GM21515 (cell line): ENCODE measurements around the gene SSUH2.

Source experiments
- ATAC-seq: cut with Tn5 transposase; IDR thresholded peaks from one replicate; pipeline ENCODE4 v1.9.1; 2021; ENCODE audit not compliant: unreplicated experiment

Gene SSUH2

DNA sequence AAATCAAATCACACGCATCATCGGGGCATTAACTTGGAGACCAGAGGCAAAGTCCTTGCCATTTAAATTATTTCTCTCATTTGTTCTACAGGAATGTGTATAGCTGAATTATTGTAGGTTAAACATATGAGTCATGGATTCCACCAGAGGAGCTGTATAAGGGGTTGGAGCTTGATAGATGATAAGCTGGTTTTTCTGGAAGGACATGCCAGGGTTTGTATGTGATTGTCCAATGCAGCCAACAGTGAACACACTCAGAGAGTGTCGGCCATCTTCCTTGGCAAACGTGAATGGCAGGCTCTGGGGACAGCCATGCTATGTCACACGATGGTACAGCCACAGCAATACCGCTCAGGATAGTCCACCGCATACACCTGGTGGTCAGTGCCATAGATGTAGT lies 25.1 kb downstream of the SSUH2 start:
- no peak for ATAC-seq

DNA sequence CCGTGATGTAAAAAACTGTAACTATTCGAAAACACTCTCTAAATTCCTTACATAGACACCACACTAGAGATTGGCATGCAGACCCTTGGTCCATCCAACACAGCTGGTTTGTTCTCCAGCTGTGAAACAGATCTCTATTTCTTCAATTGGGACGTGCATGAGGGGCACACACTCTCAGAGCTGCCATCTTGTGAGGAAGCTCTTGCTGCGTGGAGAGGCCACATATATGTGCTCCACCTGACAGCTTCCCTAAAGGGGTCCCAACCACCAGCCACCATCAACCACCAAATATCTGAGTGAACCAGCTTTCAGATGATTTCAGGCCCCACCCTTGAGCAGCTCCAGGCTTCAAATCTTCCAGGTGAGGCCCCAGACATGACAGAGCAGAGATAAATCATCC lies 25.6 kb downstream of the SSUH2 start:
- ATAC-seq, result no peak

DNA sequence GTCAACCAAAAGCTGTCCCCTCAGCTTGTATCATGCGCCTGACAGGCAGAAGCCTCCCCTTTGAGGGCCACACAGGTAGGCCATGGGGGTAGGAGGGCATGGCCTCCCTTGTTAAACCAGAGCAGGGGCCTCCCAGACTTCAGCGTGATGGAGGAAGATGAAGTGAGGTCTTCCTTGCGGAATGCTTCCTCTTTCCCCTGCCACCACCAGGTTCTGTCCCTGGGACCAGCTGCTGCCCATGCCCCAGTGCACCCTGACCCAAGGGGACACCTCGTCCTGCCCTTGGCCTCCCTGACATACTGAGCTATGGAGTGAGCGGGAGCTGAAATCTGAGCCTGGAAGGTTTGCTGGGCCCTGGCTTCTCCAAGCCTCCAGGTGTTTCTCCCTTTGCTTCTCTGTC lies 26.7 kb downstream of the SSUH2 start:
- ATAC-seq, result no peak

DNA sequence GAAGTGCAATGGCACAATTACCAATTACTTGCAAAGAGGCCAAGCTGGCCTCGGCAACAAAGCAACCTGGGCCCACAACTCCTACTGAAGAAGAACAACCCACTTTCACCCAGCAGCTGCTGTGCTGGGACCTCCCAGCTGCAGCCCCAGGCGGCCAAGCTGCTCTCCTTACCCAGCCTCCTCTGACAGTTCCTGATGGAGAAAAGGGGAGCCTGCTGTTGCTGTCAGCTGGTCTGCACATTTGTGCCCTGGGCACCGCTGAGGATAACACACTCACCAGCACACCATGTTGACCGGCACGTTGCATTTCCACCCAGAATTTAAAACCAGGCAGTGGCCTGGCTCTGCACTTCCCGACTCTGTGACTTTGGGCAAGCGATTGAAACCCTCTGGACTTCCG lies 33.6 kb downstream of the SSUH2 start:
- no peak for ATAC-seq

DNA sequence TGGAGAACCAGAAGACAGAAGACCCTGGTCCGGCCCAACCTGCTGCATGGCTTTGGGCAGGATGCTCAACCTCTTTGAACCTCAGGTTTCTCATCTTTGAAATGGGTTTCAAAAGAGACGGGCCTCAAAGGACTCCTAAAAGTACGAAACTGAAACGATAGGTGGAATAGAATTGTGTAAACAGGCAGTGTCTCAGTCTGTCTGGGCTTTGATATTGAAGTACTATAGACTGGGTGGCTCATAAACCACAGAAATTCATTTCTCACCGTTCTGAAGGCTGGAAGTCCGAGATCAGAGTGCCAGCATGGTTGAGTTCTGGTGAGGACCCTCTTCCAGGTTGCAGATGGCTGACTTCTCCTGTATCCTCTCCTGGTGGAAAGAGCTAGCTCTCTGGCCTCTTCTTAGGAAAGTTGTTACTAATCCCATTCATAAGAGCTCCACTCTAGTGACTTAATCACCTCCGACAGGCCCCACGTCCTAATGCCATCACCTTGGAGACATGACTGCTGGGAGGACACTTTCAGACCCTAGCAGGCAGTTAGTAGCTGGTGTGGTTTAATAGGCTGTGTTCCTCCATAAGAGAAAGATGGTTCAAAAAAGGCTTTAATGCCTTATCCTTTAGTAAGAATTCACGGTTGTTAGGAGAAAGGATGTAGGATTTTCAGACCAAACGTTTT lies 35.7 kb downstream of the SSUH2 start:
- no peak for ATAC-seq

DNA sequence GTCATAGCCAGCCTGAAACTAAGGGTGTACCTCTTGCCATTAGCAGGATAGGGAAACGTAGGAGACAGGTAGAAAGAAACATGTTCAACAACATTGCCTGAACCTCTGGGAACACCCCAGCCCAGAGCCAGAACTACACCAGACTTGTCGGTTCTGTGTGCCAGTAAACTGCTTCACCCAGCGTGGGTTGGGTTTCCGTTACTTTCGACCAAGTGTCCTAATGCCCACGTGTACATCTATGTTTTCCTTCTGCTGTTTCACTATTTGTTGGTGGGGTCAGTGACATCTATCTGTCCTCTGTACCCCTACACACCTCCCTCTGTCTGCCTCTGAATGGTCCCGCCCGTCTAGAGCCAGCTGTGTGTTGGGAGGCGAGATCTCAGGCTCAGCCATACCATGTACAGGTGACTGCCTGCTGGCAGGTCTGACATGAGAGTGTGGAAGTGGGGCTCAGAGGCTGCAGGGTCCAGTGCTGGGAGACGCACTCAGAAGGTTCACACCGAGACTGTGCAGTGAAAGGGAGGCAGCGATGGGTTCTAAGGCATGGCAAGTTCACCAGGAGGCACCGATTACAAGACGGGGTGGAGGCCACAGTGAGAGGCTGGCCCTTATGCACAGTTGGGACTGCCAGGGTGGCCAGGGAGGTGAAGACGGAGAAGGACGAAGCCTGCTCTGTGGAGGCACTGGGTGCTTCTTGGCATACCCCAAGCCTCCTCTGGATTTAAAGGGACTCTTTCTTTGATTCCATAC lies 36.4 kb downstream of the SSUH2 start:
- ATAC-seq, result no peak

DNA sequence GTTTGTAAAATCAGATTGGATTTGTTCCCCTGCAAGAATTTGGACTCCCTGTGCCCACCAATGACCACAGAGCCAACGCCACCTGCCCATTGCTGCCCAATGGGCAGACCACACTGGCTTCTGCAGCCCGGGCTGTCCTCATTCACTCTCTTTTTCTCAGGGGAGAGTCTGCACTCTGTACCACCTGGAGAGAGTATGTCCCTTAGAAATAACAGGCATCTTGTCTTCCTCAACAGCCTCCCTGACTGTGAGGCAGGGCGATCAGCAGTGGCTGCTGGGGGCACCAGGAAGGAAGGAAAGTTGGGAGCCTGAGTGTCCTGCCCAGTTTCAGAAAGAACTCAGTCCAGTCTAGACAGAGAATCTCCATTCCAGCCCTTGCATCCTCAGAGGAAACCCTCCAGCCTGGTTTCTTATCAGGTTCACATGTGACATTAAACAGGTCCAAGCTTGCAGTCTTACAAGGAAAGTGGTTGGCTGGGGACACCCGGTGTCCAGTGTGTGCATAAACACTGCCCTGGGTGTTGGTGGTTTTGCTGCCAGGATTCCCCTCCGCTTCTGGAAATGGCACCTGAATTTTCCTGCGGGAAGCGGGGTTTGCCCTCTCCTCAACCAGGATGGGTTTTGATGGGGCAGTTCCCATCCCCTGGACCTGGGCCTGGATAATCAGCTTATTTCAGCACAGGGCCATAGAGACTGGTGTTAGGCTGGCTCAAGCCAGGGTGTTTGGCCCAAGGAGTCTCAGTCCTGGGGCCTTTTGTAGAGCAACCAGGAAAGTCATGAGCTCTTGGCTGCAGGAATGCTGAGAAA lies 37.2 kb downstream of the SSUH2 start:
- no peak for ATAC-seq

DNA sequence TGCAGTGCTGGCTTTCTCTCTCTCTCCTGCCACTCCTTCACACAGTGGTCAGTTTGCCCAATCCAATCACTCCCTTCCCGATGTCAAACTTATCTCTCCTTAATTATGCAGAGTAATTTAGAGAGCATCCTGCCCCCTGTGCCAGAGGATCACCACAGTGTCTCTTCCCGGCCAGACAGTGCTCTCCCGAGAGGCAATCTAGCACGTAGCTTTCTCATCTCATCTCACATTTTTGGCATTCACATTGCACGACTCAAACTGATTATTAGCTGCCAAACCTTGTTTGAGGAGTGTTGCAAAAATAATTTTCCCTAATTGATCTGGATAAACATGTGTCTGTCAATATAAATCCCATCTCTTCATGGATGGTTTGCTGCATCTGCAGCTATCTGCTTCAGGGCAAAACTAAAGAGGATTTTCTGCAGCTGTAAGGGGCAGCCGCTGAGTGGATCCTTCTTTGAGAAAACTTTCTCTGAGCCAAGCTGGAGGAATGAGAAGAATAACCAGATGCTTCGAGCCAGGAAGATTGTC lies 37.8 kb downstream of the SSUH2 start:
- no peak for ATAC-seq

DNA sequence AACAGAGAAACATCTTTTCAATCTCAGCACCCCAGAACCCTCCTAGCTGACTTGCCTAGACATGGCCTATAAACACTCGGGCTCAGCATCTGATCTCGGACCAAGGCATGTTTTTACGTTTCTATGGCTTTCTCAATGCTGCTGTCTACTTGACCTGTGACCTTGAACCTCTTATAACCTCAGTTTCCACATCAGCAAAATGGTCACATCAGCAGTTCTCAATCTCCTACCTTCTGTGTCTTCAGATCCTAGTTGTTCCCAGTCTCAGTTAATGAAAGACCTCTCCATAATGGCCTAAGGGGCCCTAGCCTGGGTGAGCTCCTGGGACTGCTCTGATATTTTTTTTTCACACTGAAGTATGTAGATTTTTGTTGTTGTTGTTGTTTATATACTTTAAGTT lies 39.6 kb downstream of the SSUH2 start:
- no peak for ATAC-seq

DNA sequence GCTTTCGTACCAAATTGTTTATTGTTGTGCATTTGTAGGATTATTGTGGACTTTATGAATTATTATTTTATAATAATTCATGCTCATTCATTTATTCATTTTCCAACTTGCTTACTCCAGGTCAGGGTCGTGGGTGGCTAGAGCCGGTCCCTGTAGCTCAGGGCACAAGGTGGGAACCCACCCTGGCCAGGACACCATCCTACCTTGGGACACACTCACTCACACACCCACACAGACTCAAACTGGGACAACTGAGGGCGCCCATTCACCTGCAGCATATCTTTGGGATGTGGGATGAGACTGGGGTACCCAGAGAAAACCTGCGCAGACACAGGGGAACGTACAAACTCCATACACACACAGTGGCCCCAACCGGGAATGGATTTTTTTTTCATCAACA lies 40.6 kb downstream of the SSUH2 start:
- no peak for ATAC-seq

DNA sequence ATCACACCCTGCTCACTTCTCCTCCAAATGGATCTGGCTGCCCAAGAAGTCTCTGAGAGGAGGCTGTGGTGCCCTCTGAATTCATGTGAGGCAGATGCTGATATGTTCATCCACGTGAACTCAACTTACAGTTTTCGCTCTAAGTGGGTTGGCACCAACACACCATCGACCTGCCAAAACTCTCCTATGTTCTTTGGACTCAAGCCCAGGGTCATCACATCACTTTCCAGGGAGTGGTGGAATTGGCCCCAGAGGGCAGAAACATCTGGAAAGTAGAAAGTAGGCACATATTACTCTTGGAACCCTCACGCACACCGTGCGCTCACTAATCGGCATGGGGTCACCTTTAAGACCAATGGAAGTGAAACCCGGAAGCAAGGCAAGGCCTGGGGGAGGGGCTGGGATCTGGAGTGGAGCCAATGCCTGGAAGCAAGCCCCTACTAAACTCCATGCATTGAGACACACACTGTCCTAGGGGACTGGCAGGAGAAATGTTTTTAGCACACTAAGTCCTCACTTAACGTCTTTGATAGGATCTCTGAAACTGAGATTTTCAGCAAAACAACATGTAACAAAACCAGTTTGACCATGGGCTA lies 41.4 kb downstream of the SSUH2 start:
- no peak for ATAC-seq

DNA sequence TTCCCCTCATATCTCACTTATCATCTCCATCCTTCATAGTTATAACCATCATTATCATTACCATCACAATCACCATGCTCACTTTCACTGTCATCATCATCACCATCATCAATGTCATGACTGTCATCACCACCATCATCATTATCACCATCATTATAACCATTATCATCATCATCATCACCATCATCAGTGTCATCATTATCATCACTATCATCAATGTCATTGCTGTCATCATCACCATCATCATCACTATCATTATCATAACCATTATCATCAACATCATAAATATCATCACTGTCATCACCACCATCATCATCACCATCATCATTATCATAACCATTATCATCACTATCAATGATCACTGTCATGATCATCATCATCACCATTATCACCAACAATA lies 44.1 kb downstream of the SSUH2 start:
- ATAC-seq, result no peak

DNA sequence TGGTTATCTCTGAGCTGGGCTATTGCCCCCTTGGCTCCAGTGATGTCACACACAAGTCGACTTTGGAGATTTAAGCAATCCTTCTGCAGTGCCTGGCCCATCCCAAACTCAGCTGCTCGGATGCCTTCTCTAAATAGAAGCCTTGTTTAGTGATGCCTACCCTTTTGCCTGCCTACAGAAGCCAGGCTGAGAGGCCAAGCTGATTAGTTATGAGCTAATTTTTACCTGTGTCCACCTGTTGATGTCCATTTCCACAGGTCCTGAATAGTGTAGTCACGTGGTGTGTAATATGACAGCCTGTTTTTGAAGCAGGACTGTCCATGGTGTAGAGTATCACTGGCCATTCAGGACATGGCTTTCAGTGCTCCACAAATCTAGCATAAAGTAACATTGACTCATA lies 45.5 kb downstream of the SSUH2 start:
- ATAC-seq, result no peak

DNA sequence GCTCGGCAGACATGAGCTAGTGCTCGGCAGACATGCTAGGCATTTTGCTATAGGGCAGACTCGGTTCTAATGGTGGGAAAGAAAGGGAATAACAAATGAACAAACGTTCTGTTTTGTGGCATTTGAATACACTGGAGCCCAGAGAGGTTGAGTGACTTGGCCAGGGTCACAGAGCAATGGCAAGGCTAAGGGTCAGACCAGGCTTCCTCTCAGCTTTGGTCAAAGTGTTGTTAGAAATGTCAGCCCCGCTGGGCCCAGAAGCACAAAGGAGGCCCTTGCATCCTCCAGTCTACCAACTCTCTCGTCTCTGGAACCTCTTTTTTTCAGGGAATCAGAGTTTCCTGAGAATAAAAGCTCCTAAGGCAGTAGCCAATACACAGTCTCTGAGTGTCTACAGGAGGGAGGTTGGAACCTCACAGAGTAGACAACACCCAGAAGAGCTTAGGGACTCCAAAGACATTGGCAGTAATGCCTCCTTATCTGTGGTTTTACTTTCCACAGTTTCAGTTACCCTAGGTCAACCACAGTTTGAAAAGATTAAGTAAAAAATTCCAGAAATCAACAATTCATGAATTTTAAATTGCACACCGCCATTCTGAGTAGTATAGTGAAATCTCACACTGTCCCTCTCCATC lies 47.3 kb downstream of the SSUH2 start:
- no peak for ATAC-seq

DNA sequence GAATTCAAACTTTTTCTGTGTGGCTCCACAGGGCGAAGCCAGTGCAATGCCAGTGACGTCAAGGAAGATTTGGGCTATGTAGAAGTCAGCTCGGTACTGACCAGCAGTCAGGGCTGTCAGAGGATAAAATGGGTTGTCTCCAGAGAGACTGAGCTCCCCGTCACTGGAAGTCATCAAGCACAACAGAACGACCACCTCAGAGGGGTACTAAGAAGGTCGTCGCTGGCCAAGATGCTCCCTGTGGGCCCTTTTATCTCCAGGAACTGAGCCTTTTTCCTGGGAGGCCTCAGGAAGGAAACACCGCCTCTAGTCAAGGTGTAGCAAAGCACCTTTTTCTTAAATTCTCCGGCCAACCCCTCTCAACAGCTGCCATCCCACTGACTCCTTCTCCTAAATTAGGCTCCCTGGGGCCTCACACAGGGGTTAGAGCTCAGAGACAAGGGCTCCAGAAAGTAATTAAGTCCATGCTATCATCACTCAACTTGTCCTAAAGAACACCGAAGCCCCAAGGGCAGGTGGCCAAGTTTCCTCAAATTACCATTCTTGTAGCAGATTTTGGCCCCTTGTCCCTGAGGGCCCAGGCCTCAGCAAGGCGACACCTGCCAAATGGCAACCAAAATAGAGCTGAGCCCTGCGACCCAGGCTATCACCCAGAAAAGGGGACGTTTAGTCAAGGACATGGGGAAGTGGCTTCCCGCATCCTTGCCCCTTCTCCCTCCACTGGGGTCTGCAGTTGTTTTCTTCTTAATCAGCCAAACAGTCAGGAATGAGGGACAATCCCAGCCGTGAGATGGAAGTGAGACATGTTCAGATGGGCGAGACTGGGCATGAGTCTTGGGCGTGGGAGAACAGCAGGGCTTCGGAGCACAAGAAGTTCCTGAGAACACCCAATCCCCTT lies 48.0 kb downstream of the SSUH2 start:
- no peak for ATAC-seq

DNA sequence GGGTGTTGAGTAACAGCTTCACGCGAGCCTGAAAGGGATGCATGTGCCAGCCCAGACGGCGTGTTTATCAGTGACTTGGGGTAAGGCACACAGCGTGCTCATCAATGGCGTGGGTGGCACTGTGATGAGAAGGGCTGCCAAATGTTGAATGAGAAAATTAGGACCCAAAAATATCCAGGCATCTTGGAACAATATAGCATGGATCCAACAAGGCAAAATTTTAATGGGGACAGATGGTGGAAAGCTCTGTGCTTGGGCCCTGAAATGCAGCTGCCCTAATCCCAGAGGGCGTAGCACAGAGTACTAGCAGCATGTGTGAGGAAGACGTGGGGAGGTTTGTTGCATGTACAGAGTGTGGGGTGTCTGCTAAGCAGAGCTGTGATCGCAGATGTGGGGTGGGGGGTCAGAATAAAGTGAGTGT lies 48.9 kb downstream of the SSUH2 start:
- ATAC-seq, result no peak

DNA sequence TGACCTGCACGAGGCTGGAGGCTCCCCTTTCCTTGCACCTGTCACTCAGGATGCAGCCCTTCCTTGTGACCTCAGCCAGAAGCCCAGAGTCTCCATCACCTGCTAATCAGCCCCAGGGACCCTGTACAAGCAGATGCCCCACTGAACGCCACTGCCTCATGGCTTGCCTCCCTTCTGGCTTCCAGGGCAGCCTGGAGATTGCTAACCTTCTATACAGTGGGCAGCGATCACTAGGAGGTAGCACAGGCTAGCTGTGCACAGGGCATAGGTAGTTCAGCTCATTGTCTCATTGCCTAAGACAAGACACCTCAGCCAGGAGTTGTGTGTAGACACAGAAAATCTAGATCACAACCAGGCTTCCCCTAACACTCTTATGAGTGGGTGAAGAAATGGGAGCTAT lies 49.3 kb downstream of the SSUH2 start:
- no peak for ATAC-seq

DNA sequence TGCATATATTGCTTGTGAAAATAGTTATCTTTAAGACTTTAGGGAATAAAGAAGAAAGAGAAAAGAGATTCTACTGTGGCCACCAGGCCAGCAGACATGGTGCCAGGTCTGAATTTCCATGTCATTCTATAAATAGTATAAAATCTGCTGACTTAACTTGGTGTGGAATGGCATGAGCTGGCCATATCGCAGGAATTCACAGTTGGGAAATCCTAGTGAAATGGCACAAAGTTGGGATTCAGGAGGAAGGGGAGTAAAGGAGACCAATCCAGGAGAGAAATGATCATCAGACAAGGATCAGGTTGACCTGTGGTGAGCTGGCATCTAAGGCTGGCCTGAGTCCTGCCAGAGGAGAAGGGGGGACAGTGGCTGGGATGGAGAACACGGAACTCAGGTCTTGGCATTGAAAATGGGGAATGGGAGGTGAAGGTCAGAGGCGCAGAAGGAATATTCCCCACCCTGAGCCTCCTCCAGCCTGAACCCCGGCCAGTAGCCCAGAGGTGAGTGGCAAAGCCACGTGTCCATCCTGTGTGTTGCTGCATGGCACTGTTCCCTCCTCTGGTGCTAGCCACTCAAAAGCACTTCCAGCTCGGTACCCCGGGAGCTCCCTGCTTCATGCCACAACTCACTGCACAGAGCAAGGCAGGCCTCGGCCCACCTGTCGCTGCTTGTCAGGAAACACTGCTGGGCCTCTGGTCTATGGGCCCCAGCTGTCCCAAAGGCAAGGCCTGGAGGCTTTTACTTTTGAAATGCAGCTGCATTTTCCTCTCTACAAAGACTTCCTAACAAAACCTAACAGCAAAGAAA lies 51.4 kb downstream of the SSUH2 start:
- ATAC-seq, result no peak
